Astrocyte (in vitro differentiated cells and primary cell): ENCODE measurements around the gene ABCC9. TPM values are rescaled to one million over a fixed set of nuclear protein-coding genes. Genes with fewer than 3 reads are reported as not detected.
"Not testable (repeated sequence)": the region's sequence is repeated elsewhere in the genome, so short reads cannot be mapped to it uniquely, and the experiment has no call there.

Experiments used
- DNase-seq: peaks from one replicate; pipeline ENCODE4 v3.0.0-alpha.2; 2010; ENCODE audit warnings: low read depth
- FAIRE-seq: peaks from 2 replicates; lab custom pipeline; 2011; peaks lifted over from hg19 to GRCh38; lab: Jason Lieb, UNC
- H2AFZ ChIP-seq: 2 replicates; pipeline ENCODE4 v1.6.0; 2012; ENCODE audit warnings: low read depth, low read length, inconsistent platforms
- H3K27ac ChIP-seq: 2 replicates; pipeline ENCODE4 v1.5.1; 2011; ENCODE audit warnings: low read depth, low read length, inconsistent platforms
- H3K27me3 ChIP-seq: 2 replicates; pipeline ENCODE4 v1.6.0; 2011; ENCODE audit warnings: low read length, inconsistent platforms; ENCODE audit not compliant: insufficient read depth
- H3K36me3 ChIP-seq: 2 replicates; pipeline ENCODE4 v1.5.1; 2011; ENCODE audit warnings: low read length, inconsistent platforms; ENCODE audit not compliant: insufficient read depth
- H3K4me1 ChIP-seq: 2 replicates; pipeline ENCODE4 v1.5.1; 2011; ENCODE audit warnings: low read length, inconsistent platforms; ENCODE audit not compliant: insufficient read depth
- H3K4me2 ChIP-seq: 2 replicates; pipeline ENCODE4 v1.6.0; 2012; ENCODE audit warnings: low read length, inconsistent platforms
- H3K4me3 ChIP-seq: 2 replicates; pipeline ENCODE4 v1.5.1; 2011; ENCODE audit warnings: low read depth, mild to moderate bottlenecking, low read length, inconsistent platforms; ENCODE audit not compliant: insufficient read depth
- H3K79me2 ChIP-seq: 2 replicates; pipeline ENCODE4 v1.6.0; 2012; ENCODE audit warnings: mild to moderate bottlenecking, low read length, inconsistent platforms; ENCODE audit not compliant: insufficient read depth
- H3K9ac ChIP-seq: 2 replicates; pipeline ENCODE4 v1.6.0; 2012; ENCODE audit warnings: mild to moderate bottlenecking, low read length, inconsistent platforms
- H3K9me3 ChIP-seq: 2 replicates; pipeline ENCODE4 v1.5.1; 2012; ENCODE audit warnings: low read depth, mild to moderate bottlenecking, low read length, inconsistent platforms; ENCODE audit not compliant: insufficient read depth
- H4K20me1 ChIP-seq: 2 replicates; pipeline ENCODE4 v1.6.0; 2012; ENCODE audit warnings: low read length, inconsistent platforms; ENCODE audit not compliant: insufficient read depth
- H3K27ac Mint-ChIP-seq: one replicate; pipeline ENCODE4 v1.8.0; 2021; ENCODE audit warnings: mild to moderate bottlenecking, mixed read lengths; ENCODE audit not compliant: unreplicated experiment
- H3K27me3 Mint-ChIP-seq: one replicate; pipeline ENCODE4 v1.8.0; 2021; ENCODE audit warnings: low read depth, mixed read lengths; ENCODE audit not compliant: unreplicated experiment
- H3K36me3 Mint-ChIP-seq: one replicate; pipeline ENCODE4 v1.8.0; 2021; ENCODE audit warnings: low read depth, mixed read lengths; ENCODE audit not compliant: unreplicated experiment
- H3K4me1 Mint-ChIP-seq: one replicate; pipeline ENCODE4 v1.8.0; 2021; ENCODE audit warnings: low read depth, mixed read lengths; ENCODE audit not compliant: unreplicated experiment
- H3K4me3 Mint-ChIP-seq: one replicate; pipeline ENCODE4 v1.8.0; 2021; ENCODE audit warnings: mild to moderate bottlenecking, moderate library complexity, mixed read lengths; ENCODE audit not compliant: unreplicated experiment
- H3K9me3 Mint-ChIP-seq: one replicate; pipeline ENCODE4 v1.8.0; 2021; ENCODE audit warnings: mild to moderate bottlenecking, mixed read lengths; ENCODE audit not compliant: unreplicated experiment
- CTCF ChIP-seq: IDR thresholded peaks from 2 replicates; pipeline ENCODE4 v1.5.1; 2011; ENCODE audit warnings: low read depth, mild to moderate bottlenecking, inconsistent platforms, low read length, moderate library complexity; ENCODE audit not compliant: insufficient read depth
- EZH2 ChIP-seq: IDR thresholded peaks from 2 replicates; pipeline ENCODE4 v1.6.1; 2012; ENCODE audit warnings: mild to moderate bottlenecking, low read length, inconsistent platforms; ENCODE audit not compliant: insufficient read depth
- total RNA-seq: library from RNA; stranded (reverse); gene quantifications from 2 replicates; pipeline ENCODE4 v1.2.1, GENCODE V29; 2021

ABCC9 gene
- total RNA-seq, 1 donor from 2014 or later = 0.36 TPM

GRCh38 chr12:21907948-21908837, 33.0 kb downstream of the ABCC9 start:
- no peak overlapping the region for H3K27ac Mint-ChIP-seq
- Histone ChIP-seq H2AFZ (no peak overlapping the region), H3K4me3 (no peak overlapping the region), H3K27ac (no peak overlapping the region), H3K4me1 (peaks cover 5% of the 10 kb centered on the region), H3K9ac (no peak overlapping the region), H3K4me2 (no peak overlapping the region), H3K27me3 (no peaks in the 10 kb centered on the region), H3K79me2 (no peaks in the 10 kb centered on the region), H3K9me3 (no peaks in the 10 kb centered on the region), H4K20me1 (no peaks in the 10 kb centered on the region), H3K36me3 (no peaks in the 10 kb centered on the region)
- H3K4me1 Mint-ChIP-seq = no peaks in the 10 kb centered on the region
- TF ChIP-seq CTCF = no peak
- no peak for TF ChIP-seq EZH2
- DNase-seq (no peak), FAIRE-seq (no peak)
- H3K9me3 Mint-ChIP-seq = no peaks in the 10 kb centered on the region
- no peak overlapping the region for H3K4me3 Mint-ChIP-seq
- no peaks in the 10 kb centered on the region for H3K36me3 Mint-ChIP-seq
- no peaks in the 10 kb centered on the region for H3K27me3 Mint-ChIP-seq

- Histone ChIP-seq H3K36me3 (no peaks in the 10 kb centered on the region), H3K27ac (no peak overlapping the region), H3K9me3 (no peaks in the 10 kb centered on the region), H3K79me2 (no peaks in the 10 kb centered on the region), H4K20me1 (no peaks in the 10 kb centered on the region), H3K4me3 (peak overlapping the region; percentile 15), H3K9ac (no peak overlapping the region), H3K4me2 (peak overlapping the region; percentile 47), H2AFZ (no peak overlapping the region), H3K27me3 (no peaks in the 10 kb centered on the region), H3K4me1 (no peaks in the 10 kb centered on the region)
- Mint-ChIP-seq H3K27ac (no peak overlapping the region), H3K27me3 (no peaks in the 10 kb centered on the region), H3K4me3 (no peak overlapping the region), H3K4me1 (no peaks in the 10 kb centered on the region), H3K36me3 (no peaks in the 10 kb centered on the region), H3K9me3 (no peaks in the 10 kb centered on the region)
- peak; percentile 20 for FAIRE-seq
- TF ChIP-seq EZH2 = no peak
- no peak for TF ChIP-seq CTCF
- DNase-seq = peak; percentile 30
These were observed 34.2 kb downstream of the ABCC9 start for GRCh38 chr12:21906919-21907493.

- H3K4me3 Mint-ChIP-seq, H3K27me3 Mint-ChIP-seq, H3K27ac Mint-ChIP-seq, H2AFZ ChIP-seq, H3K79me2 ChIP-seq, H3K9ac ChIP-seq, H3K4me2 ChIP-seq, H3K27ac ChIP-seq, H3K4me1 Mint-ChIP-seq, FAIRE-seq, H3K36me3 Mint-ChIP-seq, H3K4me1 ChIP-seq, H4K20me1 ChIP-seq, H3K36me3 ChIP-seq, H3K9me3 ChIP-seq, DNase-seq, H3K9me3 Mint-ChIP-seq, H3K4me3 ChIP-seq, H3K27me3 ChIP-seq: not testable (repeated sequence)
These were observed 41.7 kb downstream of the ABCC9 start for GRCh38 chr12:21899532-21899931.
